Measurements from ENCODE around the gene JAM3. TPM values are rescaled to one million over a fixed set of nuclear protein-coding genes. Genes with fewer than 3 reads are reported as not detected.

Gene JAM3
- total and polyA plus RNA-seq, 2 of the 13 experiments (the other 11 are each of a cell fraction or from before 2014, with no cell fraction given), result 0.98 to 2.8 TPM

DNA sequence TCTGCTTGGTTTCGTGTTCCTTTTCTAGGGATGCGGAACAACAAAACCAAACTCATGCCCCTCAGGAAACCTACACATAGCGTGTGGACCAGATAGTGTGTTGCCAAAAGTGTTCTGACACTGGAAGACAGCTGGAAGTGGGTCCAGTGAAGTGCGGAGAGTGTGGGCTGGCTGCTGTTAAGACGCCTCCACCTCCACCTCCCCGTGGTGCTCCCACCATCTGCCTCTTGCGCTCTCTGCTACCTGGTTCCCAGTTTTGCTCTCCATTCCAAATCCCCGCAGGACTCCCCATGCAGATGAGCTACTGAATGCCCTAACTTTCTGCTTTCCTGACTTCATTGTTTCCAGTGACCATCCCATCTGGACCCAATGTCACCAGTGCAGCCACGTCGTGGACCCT lies 103.1 kb downstream of the JAM3 start (continued):
- TF ChIP-seq, protein P1, sequence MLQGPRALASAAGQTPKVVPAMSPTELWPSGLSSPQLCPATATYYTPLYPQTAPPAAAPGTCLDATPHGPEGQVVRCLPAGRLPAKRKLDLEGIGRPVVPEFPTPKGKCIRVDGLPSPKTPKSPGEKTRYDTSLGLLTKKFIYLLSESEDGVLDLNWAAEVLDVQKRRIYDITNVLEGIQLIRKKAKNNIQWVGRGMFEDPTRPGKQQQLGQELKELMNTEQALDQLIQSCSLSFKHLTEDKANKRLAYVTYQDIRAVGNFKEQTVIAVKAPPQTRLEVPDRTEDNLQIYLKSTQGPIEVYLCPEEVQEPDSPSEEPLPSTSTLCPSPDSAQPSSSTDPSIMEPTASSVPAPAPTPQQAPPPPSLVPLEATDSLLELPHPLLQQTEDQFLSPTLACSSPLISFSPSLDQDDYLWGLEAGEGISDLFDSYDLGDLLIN (CRISPR knock-in tag; IDR thresholded peaks at IDR 0.05; ENCODE audit: borderline replicate concordance), result no peak
- TF ChIP-seq, protein P2, sequence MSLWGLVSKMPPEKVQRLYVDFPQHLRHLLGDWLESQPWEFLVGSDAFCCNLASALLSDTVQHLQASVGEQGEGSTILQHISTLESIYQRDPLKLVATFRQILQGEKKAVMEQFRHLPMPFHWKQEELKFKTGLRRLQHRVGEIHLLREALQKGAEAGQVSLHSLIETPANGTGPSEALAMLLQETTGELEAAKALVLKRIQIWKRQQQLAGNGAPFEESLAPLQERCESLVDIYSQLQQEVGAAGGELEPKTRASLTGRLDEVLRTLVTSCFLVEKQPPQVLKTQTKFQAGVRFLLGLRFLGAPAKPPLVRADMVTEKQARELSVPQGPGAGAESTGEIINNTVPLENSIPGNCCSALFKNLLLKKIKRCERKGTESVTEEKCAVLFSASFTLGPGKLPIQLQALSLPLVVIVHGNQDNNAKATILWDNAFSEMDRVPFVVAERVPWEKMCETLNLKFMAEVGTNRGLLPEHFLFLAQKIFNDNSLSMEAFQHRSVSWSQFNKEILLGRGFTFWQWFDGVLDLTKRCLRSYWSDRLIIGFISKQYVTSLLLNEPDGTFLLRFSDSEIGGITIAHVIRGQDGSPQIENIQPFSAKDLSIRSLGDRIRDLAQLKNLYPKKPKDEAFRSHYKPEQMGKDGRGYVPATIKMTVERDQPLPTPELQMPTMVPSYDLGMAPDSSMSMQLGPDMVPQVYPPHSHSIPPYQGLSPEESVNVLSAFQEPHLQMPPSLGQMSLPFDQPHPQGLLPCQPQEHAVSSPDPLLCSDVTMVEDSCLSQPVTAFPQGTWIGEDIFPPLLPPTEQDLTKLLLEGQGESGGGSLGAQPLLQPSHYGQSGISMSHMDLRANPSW (CRISPR knock-in tag; IDR thresholded peaks at IDR 0.05; ENCODE audit: borderline replicate concordance), result no peak
- no peak for TF ChIP-seq RAD21 (CRISPR knock-in tag; IDR thresholded peaks at IDR 0.05)
- TF ChIP-seq PTBP1 (IDR thresholded peaks at IDR 0.05; ENCODE audit: low read depth, low read length, poor library complexity, severe bottlenecking), result no peak

DNA sequence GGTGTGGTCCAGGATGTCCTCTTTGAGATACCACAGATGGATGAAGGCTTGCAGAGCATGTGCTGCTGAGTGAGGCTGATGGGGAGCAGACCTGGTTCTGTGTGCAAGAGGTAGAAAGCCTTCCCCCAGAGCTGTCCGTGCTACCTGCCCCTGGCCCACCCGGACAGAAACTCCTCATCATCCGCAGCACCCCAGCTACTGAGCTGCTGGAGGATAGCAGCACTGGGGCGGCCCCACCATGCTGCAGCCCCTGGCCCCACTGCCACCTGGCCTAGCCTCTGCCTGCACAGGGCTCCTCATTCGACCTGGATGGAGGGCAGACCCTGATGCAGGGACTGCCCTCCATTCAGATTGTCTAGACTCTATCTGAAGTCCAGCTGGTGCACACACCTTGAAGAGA lies 104.4 kb downstream of the JAM3 start:
- Histone ChIP-seq H3K9me3 (ENCODE audit: low read length) (peaks cover 8% of the 10 kb centered on the region), H4K20me1 (ENCODE audit: insufficient read depth, low read length) (no peaks in the 10 kb centered on the region), H3K4me3 (replicated peaks in 1 of 3; ENCODE audit: insufficient read depth in 1 of 3, low read depth in 2 of 3, low read length in 3 of 3) (no peak overlapping the region), H3K36me3 (replicated peaks in 1 of 2; ENCODE audit: control insufficient read depth in 1 of 2, insufficient read depth in 2 of 2, low read length in 2 of 2) (peaks cover 16 to 79% of the 10 kb centered on the region in 2 experiments; a peak in 4 of 5 replicates), H3K4me1 (ENCODE audit: insufficient read depth, low read length) (no peaks in the 10 kb centered on the region), H3K79me2 (ENCODE audit: insufficient read depth, low read length) (no peaks in the 10 kb centered on the region), H3K4me2 (ENCODE audit: low read depth, low read length) (no peak overlapping the region), H3K9ac (ENCODE audit: insufficient read depth, low read depth, low read length) (no peak overlapping the region), H2AFZ (ENCODE audit: low read length) (no peak overlapping the region), H3K27ac (ENCODE audit: extremely low read length, insufficient read depth, low read length) (no peak overlapping the region), H3K27me3 (ENCODE audit: control insufficient read depth in 1 of 2, insufficient read depth in 2 of 2, low read length in 2 of 2) (no peaks in the 10 kb centered on the region)
- DNase-seq (ENCODE audit: low spot score), result no peak
- no peak for FAIRE-seq
- ATAC-seq, result no peak
- intact Hi-C loops (cut with micrococcal nuclease; ENCODE audit: unreplicated experiment), result no loop called here
- BruUV-seq (replicated peaks), result no TSS peak
- ChIA-PET POLR2A (interaction anchor here (1.2 kb wide), 1 partner anchor 51 kb away, joined by 3 read pairs; the partner anchor contains the start of genes NCAPD3 and VPS26B), CTCF (ENCODE audit: low intra/inter-chr PET ratio, low total read pairs) (no interaction called here)
- in situ Hi-C loops (cut with HindIII; ENCODE audit: extremely low pct_ligation_motif_present, low pct_unique_long_range_greater_than_20kb), result no loop called here
- WGBS (ENCODE audit: low lambda C conversion rate), result no CpG with 5 or more reads among the region's 5 CpGs
- TF ChIP-seq STAG1 (CRISPR knock-in tag; IDR thresholded peaks at IDR 0.05), result no peak
- no peak for TF ChIP-seq ZSCAN30 (CRISPR knock-in tag; IDR thresholded peaks at IDR 0.05)
- no peak for TF ChIP-seq ZNF629 (CRISPR knock-in tag; conservative IDR thresholded peaks at IDR 0.05)
- no peak for TF ChIP-seq SP4 (CRISPR knock-in tag; IDR thresholded peaks at IDR 0.05)
- TF ChIP-seq, protein P3, sequence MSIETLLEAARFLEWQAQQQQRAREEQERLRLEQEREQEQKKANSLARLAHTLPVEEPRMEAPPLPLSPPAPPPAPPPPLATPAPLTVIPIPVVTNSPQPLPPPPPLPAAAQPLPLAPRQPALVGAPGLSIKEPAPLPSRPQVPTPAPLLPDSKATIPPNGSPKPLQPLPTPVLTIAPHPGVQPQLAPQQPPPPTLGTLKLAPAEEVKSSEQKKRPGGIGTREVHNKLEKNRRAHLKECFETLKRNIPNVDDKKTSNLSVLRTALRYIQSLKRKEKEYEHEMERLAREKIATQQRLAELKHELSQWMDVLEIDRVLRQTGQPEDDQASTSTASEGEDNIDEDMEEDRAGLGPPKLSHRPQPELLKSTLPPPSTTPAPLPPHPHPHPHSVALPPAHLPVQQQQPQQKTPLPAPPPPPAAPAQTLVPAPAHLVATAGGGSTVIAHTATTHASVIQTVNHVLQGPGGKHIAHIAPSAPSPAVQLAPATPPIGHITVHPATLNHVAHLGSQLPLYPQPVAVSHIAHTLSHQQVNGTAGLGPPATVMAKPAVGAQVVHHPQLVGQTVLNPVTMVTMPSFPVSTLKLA (IDR thresholded peaks at IDR 0.05), result no peak
- no peak for TF ChIP-seq ZNF652 (CRISPR knock-in tag; IDR thresholded peaks at IDR 0.05; ENCODE audit: borderline replicate concordance, low read depth)
